NCI-H524 (cell line): ENCODE results near the gene GSTT4.
"Not testable (repeated sequence)": the region's sequence is repeated elsewhere in the genome, so short reads cannot be mapped to it uniquely, and the experiment has no call there.

Source experiments
- DNase-seq, 2 experiments: peaks; one replicate each; lab custom pipeline; 2025; lab: John Stamatoyannopoulos, UW

GSTT4 gene

DNA sequence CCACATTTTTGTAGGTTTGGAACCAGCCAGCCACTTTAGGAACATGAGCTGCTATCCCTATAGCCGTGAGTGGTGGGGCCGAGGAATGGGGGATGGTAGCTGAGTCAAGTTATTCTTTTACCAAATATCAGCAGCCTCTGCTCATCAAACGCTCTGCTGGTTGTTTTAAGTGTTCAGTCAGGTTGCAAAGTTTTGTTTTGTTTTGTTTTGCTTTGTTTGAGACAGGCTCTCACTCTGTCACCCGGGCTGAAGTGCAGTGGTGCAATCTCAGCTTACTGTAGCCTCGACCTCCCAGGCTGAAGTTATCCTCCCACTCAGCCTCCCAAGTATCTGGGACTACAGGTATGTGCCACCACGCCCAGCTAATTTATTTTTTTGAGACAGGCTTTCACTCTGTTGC, 20.2 kb upstream of the GSTT4 start:
- DNase-seq: no peak

DNA sequence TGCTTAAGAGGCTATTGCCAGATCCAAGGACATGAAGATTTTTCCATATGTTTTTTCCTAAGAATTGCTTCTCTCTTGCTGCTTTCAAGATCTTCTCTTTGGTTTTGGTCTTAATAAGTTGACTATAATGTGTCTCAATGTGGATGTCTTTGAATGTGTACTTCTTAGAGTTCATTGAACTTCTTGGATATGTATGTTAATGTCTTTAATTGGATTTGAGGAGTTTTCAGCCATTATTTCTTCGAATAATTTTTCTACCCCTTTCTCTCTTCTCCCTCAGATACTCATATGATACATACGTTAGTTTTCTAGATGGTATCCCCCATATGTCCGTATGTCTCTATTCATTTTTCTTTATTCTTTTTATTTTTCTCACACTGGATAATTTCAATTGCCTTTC, 19.1 kb upstream of the GSTT4 start:
- DNase-seq: no peak

DNA sequence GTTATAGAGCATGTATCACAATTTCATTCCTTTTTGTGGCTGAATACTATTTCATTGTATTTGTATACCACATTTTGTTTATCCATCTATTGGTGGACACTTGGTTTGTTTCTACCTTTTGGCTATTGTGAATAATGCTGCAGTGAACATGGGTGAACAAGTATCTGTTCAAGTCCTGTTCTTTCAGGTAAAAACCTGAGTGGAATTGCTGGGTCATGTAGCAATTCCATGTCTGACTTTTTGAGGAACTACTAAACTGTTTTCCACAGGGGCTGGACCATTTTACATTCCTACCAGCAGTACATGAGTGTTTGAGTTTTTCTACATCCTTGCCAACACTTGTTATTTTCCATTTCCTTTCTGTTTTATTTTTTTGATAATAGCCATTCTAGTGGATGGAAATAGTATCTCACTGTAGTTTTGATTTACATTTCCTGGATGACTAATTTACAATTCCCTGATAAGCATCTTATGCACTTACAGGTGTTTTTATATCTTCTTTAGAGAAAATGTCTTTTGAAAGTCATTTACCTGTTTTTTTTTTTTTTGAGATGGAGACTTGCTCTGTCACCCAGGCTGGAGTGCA, 18.0 kb upstream of the GSTT4 start:
- no peak for DNase-seq

DNA sequence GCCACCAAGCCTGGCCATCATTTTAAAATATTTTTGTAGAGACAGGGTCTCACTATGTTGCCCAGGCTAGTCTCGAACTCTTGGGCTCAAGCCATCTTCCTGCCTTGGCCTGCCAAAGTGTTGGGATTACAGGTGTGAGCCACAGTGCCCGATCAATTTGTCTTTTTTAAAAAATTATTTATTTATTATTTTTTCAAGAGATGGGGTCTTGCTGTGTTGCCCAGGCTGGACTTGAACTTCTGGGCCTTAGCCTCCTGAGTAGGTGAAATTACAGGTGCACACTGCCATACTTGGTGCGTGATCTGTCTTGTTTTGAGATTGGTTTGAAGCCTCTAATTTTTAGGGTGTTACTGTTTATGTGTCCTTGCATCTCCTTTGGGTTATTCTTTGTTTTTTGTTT, 16.1 kb upstream of the GSTT4 start:
- no peak for DNase-seq

DNA sequence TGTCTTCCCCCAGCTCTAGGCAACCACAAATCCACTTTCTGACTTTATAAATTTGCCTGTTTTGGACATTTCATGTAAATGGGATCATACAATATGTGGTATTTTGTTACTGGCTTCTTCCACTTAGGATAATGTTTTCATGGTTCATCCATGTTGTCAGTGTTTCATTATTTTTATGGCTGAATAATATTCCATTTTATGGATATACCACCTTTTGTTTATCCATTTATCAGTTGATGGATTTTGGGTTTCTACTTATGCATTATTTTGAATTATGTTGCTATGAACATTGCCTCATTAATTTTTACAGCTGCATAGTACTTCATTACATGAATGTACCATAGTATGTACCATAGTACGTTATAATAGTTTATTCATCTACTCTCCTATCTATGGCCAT, 10.9 kb upstream of the GSTT4 start:
- no peak for DNase-seq

DNA sequence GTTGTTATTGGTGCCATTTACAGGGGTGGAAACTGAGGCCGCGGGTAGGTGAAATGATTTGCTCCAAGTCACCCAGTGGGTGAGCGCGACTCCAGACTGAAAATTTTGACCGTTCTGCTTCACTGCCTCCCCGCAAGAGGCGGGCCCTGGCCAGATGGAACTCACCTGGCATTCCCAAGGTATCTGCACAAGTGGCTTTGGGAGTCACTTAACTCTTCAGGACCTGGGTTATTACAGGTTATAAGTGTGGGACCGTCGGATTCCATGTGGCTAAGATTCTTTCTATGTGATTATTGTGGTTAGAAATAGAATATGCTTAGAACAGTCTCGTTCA, 6.4 kb upstream of the GSTT4 start:
- peak in 1 of 2 experiments; percentile 62 for DNase-seq

DNA sequence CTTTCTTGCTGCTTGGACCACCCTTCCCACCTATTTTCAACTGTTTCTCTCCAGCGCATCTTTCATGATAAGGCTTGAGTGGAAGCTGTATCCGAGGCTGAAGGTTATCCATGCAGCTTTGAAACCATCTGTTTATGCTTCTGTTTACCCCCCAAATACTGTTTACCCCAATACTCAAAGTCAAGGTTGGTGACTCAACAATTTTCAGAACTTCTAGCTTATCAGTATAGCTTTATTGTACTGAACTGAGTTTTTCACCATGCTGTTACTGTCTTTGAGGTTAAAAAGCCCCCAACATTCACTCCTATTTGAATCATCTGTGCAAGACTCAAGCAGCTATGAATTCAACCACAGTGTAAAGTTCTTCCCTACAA, 4.8 kb upstream of the GSTT4 start:
- DNase-seq: no peak

DNA sequence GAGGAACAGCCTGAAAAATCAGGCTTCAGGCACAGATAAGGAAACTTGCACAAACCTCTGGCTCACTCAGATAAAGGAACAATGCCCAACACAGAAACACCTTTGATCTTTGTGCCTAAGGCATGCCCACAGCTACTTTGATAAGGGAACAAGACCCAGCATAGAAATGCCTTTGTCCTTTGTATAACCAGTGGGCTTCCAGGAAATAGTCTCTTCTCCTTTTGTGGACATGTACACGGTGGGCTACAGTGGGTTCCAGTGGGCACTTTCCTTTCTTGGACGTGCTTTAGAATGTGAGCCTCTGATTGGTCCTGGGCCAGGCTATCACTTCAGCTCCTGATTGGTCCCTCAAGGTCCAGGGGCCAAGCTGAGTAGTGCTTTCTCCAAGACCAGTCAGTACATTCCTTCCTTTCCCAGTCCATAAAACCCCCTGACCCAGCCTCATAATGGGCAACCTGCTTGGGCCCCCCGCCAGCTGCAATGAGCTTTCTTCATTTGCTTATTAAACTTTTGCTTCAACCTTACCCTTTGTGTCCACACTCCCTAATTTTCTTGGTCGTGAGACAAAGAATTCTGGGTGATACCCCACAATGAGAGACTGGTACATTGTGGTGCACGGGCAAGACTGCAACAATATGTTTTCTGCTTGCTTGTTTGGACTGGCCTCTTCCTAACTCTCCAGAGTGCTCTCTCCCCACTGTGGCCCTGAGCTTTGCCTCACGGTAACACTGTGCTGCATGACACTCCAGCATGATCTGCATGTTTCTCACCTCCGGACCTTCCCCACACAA, 4.2 kb upstream of the GSTT4 start:
- DNase-seq: no peak

DNA sequence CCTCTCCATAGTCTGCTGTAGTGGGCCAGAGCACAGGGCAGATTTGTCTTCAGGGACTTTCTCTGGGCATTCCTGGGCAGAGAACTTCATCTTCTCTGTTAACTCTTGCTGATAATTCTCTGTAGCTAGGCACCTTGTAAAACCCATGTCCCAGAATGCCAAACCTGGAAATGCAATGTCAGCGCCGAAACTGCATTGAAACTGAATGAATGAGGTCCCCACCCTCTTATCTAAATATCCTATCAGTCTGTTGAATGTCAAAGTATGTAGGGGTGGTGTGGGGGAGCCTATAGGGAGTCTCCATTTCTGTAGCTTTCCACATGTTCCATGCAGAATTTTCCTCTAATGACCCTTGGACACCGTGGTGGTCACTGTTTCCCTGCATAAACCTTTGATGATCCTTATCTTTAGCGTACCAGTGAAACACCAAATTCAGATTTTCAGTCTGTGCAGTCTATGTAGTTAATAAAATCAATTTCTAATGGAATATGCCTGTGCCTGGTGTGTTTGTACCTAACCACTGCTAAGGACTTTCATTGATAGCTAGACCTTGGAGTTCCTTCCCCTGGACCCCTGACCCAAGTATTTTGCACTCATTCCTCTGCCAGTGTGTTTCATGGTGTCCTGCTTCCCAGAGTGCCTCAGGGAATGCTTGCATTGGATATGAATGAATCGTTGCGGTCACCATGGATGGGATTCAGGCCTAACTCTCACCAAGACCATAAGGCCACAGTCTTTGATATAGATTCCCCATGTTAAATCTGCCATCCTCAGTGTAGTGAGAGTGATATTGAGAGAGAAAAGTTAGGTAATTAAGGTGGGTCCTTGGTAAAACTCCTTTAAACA, 3.4 kb upstream of the GSTT4 start:
- no peak for DNase-seq

DNA sequence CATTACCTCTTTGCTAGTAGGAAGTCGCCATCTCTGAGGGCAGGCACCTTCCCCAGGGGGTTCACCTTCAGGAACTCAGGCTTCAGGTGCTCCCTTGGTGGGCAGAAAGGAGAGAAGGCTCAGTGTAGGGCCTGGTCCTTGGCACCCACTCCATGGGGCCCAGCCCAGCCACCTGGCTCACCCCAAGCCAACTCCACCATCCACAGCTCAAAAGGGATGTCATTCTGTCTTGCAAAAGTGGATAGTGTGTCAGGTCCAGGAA, 2.7 kb upstream of the GSTT4 start:
- no peak for DNase-seq

DNA sequence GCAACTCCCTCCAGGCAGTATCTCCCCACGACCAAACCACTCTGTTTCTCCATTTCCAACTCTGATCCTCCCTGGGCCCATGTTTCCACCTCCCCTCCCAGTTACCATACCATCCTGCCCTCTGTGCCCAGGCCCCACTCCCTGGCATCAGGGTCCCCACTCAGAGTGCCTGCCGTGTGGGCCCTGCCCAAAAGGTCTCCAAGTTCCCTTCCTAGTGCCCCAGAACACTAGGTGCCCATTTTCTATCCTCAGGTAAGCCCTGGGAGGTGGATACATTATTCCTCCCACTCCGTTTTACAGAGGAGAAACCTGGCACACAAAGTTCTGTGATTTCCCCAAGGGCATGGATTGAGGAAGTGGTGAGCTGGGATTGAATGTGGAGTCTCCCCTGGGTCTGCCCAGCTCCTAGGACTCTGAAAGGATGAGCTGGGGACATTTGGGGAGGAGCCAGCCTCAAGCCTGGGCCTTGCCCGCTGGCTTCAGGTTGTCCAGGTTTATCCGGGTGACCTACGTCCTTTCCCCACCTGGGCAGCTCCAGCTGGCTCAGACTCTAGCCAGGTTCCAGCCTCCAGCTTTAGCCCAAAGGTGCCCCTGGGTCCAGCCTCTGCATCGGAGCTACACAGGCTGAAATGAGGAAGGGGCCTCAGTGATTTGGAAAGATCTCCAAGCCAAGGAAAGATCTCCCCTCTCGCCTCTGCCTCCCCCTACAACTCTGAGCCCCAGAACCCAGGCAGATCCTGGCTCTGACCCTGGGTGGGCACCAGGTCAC, 2.2 kb upstream of the GSTT4 start:
- DNase-seq: no peak

DNA sequence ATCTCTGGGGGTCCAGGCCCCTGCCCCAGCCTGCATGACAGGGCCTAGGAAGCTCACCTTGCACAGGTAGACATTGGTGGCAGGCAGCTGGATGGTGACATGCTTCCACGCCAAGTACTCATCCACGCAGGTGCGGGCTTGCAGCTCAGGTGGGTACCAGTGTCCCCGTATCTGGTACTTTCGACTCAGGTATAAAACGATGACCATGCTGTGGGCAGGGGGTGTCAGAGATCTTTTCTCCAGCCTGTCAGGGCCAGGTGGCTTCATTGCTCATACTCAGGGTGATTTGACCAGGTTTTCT, 1.6 kb upstream of the GSTT4 start:
- DNase-seq: no peak

DNA sequence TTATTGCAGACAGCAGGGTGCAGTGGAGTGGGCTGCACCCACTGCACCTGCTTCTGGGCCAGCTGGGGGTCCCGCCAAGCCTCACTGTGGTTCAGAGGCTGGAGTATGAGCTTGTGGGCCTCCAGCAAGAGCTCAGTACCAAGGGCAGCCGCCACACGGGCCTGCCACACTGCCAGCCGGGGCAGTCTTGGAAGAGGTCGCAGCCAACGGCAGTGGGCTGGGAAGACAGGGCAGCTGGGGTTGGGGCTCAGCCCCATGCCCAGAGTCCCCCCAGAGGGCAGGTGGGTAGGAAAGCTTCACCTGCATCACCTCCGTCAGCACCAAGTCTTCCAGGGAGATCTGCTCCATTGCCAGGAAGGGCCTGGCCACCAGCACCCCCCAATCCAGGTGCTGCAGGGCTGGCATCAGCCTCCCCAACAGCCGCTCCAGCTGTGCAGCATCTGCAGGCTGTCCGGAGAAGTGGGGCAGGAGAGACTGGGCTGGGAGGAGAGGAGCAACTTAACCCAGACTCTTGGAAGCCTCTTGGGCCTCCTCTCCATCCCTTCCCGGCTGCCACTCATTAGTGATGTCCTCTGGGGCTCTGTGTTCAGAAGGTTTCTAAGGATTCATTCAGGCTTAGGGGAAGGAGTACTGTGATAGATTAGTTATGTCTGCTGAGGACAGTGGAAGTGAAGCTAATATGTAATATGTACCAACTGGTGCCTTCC, 1.1 kb upstream of the GSTT4 start:
- DNase-seq: no peak

DNA sequence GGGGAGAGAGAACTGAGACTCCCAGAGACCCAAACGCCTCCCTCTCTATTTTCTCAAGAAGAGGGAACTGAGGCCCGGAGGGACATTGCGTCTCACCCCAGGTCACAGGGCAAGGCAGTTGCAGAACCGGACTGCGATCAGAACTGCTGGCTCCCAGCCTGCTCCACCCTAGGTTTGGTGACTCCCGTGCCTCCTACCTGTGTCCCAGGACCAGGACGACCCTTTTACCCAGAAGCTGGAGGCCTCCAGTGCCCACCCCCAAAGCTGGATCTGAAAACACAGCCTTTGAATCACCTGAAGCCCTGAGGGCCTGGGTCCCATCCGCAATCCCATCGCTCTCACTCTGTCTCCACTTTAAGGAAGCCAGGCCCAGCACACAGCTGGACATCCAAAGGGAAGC, 1.4 kb downstream of the GSTT4 start:
- no peak for DNase-seq

DNA sequence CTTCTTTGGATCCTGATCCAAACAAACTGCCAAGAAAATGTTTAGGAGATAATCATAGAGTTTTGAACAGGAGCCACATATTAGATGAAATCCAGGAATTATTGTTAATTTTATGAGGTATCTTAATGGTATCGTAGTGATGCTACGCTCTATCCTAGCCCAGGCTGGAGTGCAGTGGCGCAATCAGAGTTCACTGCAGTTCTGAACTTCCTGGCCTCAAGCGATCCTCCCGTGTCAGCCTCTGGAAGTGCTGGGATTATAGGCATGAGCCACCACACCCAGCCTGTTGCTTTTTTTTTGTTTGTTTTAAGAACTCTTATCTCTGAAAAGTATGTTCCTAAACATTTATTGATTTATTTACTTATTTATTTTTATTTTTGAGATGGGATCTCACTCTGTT, 2.4 kb downstream of the GSTT4 start:
- DNase-seq: no peak

DNA sequence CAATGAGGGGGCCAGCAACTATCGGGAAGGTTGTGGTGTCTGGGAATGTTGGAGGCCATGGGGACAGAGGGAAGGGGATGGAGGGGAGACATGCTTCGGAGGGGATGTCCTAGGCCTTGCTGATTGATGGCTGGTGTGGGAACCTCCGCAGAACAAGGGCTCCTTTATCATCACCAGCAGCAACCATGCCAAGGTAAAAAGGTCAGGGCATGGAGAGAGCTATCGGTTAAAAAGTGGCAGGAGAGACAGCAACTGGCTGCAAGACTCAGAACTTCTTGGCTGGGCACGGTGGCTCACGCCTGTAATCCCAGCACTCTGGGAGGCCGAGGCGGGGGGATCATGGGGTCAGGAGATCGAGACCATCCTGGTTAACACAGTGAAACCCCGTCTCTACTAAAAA, 3.0 kb downstream of the GSTT4 start:
- no peak for DNase-seq

DNA sequence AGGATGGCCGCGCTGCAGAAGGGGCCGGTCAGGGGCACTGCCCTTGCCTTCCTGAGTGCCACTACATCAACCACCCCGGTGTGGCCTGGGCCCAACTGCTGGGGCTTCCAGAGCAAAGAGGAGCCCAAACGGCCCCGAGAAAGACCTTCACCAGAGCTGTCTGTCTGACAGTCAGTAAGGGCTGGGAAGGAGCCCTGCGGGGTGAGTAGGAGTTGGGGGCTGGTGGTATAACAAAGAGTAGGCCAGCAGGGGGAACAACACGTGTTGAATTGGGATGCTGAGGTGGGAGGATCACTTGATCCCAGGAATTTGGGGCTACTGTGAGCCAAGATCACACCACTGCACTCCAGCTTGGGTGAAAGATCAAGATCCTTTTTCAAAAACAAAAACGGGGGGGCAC, 3.9 kb downstream of the GSTT4 start:
- DNase-seq: no peak

DNA sequence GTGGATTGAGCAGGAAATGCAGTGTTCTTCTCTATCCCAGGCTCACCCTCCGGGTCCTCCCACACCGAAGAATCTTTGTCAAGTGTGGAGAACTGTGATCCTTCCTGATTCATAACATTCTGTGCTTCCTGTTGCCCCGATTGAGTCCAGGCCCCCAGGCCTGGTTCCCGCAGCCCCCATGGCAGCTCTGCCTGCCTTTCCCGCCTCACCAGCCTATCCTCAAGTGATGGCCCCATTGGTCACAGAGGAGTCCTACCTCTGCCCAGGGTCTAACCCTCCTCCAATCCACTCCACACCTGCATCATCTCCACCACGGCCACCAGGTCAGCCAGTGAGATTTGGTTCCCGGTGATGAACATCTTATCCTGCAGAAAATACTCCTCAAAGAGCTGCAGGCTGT, 5.5 kb downstream of the GSTT4 start:
- not testable (repeated sequence) for DNase-seq

DNA sequence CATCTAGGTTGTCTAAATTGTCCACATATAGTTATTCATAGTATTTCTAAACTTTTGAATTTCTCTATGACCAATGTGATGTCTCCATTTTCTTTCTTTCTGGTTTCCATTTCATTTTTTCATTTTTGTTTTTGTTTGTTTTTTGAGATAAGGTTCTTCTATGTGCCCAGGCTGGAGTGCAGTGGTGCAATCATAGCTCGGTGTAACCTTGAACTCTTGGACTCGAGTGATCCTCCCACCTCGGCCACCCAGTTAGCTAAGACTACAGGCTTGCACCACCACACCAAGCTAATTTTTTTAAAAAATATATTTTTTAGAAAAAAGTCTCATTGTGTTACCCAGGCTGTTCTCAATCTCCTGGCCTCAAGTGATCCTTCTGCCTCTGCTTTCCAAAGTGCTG, 8.2 kb downstream of the GSTT4 start:
- DNase-seq: no peak

DNA sequence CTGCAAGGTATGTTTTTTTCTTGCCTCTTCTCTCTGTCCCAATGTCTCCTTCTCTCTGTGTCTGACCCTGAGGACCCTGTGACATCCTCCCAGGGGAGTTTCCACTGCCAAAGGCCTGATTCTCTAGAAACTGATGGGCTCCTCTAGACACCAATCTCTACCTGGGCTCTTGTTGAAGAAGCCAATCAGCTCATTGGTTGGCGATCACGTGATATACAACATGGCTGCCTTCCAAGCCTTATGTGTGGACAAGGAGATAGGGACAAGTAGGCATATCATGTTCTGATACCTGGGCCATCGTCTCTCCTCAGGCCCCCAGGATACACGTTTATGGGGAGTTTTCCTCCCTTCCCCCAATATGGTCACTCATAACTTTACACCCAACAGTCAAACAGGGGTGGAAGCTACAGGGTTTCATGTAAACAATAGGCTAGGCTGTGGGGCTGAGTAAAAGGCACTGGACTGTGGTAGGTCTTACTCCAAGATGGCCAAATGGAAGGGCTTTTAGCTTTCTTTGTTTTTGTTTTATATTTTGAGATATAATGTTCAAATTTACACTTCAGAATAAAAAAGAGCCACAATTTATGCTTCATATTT, 11.6 kb downstream of the GSTT4 start:
- DNase-seq: not testable (repeated sequence)

DNA sequence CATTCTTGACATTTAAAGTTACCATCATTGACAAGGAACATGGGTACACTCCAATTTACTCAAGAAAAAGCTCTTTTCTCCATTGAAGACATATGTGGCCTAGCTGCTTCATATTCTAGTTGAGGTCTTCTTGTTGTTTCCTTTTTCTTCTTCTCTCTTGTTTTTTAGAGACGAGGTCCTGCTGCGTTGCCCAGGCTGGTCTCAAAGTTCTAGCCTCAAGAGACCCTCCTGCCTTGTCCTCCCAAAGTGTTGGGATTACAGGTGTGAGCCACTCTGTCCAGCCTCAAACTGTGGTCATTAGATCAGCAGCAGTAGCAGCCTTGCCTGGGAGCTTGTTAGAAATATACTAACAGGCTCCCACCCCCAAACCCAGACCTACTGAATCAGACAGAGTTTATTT, 12.2 kb downstream of the GSTT4 start:
- DNase-seq: not testable (repeated sequence)
